ENCODE data around the gene P2RX5.

DNA sequence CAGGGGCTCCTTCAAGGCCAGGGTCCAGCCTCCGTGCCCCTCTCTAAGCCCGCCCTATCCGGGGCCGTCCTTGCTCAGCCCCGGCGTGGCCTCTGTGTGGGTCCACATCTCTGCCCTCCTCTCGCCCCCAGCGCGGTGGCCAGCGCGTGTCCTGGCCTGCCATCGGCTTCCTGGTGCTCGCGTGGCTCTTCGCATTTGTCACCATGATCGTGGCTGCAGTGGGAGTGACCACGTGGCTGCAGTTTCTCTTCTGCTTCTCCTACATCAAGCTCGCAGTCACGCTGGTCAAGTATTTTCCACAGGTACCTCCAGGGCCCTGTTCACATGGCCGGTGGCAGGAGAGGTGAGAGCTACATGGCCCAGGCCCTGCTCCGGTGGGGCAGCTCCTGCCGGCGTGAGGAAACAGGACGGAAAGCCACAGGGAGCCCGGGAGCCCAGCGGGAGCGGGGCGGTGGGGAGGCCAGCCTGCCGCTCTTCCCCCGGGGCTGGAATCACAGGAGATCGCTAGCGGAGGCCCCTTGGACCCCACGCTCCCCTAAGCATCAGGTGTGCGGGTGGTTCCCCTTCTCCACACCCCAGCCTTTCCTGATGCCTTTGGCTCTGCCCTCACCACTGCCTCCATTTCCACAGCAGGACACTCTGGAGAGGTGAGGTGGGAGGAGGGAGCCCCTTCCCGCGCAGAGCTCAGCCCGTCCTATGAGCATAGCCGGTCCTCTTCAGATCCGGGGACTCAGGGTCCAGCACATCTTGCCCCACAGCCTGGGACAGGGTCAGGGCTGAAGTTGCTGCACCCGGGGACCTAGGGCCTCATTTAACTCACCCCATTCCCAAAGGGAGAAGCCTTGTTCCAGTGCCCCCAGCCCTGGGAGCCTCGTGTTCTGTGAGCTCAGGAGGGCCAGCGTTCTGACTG lies 37.8 kb downstream of the P2RX5 start:
- TF ChIP-seq, protein P1, sequence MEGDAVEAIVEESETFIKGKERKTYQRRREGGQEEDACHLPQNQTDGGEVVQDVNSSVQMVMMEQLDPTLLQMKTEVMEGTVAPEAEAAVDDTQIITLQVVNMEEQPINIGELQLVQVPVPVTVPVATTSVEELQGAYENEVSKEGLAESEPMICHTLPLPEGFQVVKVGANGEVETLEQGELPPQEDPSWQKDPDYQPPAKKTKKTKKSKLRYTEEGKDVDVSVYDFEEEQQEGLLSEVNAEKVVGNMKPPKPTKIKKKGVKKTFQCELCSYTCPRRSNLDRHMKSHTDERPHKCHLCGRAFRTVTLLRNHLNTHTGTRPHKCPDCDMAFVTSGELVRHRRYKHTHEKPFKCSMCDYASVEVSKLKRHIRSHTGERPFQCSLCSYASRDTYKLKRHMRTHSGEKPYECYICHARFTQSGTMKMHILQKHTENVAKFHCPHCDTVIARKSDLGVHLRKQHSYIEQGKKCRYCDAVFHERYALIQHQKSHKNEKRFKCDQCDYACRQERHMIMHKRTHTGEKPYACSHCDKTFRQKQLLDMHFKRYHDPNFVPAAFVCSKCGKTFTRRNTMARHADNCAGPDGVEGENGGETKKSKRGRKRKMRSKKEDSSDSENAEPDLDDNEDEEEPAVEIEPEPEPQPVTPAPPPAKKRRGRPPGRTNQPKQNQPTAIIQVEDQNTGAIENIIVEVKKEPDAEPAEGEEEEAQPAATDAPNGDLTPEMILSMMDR (IDR thresholded peaks at IDR 0.05) = no peak
- TF ChIP-seq POLR2A (IDR thresholded peaks at IDR 0.05) (no peak), EP300 (IDR thresholded peaks at IDR 0.05) (no peak)

Measured in ovary (tissue), 3 donors.